IMR-90 (cell line): ENCODE measurements around the gene GSTT2.
"Not testable (repeated sequence)": the region's sequence is repeated elsewhere in the genome, so short reads cannot be mapped to it uniquely, and the experiment has no call there.

ENCODE experiments used
- CTCF ChIP-seq: conservative IDR thresholded peaks from 2 replicates; pipeline ENCODE4 v1.5.1; 2012; ENCODE audit warnings: mild to moderate bottlenecking, low read depth, low read length, improper control_type of control experiment
- FOS ChIP-seq: fragments of 150-350 bp; IDR thresholded peaks from 2 replicates; pipeline ENCODE4 v1.6.1; 2016; ENCODE audit warnings: low read depth, low read length
- MAFK ChIP-seq: IDR thresholded peaks from 2 replicates; pipeline ENCODE4 v1.6.1; 2012; ENCODE audit warnings: low read depth, low read length, improper control_type of control experiment
- MXI1 ChIP-seq: IDR thresholded peaks from 2 replicates; pipeline ENCODE4 v1.6.1; 2012; ENCODE audit warnings: low read depth, mild to moderate bottlenecking, low read length, moderate library complexity, borderline replicate concordance
- POLR2A ChIP-seq: IDR thresholded peaks from 2 replicates; pipeline ENCODE4 v1.6.1; 2012; ENCODE audit warnings: mild to moderate bottlenecking, low read depth, low read length
- RAD21 ChIP-seq: IDR thresholded peaks from 2 replicates; pipeline ENCODE4 v1.6.1; 2012; ENCODE audit warnings: low read length, improper control_type of control experiment
- RFX5 ChIP-seq: IDR thresholded peaks from 2 replicates; pipeline ENCODE4 v1.8.0; 2012; ENCODE audit warnings: low read depth, mild to moderate bottlenecking, low read length, moderate library complexity
- USF2 ChIP-seq: fragments of 150-350 bp; IDR thresholded peaks from 2 replicates; pipeline ENCODE4 v1.6.1; 2017; ENCODE audit warnings: mild to moderate bottlenecking, antibody characterized with exemption, low read length, low read depth

- TF ChIP-seq FOS, CTCF, MAFK, RAD21, POLR2A, RFX5, MXI1, USF2: not testable (repeated sequence)
These were observed 5.6 kb upstream of the GSTT2 start, which contains the start of gene DDT for GRCh38 chr22:23974345-23974744.
